GM18526 (cell line): ENCODE data around the gene HCN4.

Experiments
- POLR2A ChIP-seq: IDR thresholded peaks from 3 replicates; pipeline ENCODE4 v1.6.1; 2011; ENCODE audit not compliant: insufficient read length; ENCODE audit errors: extremely low read depth

The HCN4 gene

DNA sequence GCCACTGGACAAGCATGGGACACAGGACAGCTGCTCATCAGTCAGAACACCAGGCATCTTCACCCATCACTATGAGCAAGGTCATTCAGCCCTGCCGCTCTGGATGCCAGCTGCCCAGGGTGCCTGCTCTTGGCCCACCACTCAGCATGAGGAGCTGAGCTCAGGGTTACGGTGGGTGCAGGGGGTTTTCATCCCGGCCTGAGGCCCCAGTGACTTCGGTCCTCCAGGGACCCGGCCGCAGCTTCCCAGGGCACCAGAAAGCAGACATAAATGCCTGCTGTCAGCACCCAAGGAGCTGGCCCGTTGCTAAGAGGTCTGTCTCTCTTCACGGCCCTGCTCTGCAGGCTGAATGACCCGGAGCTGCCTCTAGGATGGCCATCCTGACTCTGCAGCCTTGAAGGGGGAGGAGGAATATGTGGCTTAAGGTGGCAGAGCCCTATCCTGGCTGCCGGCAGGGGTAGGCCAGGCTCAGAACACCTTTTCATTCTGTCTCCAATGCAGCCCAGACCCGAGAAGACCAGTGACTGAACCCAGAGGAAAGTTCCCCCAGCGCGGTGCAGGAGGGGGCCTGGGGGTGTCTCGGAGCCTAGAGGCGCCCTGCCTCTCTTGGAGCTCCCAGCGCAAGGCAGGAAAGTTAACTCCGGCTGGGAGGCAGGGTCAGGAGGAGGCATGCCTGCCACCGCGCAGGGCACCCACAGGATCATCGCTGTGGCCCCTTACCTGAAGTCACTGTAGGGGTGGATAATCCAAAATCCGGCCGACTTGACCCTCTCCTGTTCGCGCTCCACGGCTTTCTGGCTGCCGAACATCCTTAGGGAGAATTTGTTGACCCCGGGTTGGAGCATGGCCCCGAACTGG, 1.8 kb downstream of the HCN4 start:
- no peak for TF ChIP-seq POLR2A

GRCh38 chr15:73364070-73364469, 4.7 kb downstream of the HCN4 start:
- no peak for TF ChIP-seq POLR2A

DNA sequence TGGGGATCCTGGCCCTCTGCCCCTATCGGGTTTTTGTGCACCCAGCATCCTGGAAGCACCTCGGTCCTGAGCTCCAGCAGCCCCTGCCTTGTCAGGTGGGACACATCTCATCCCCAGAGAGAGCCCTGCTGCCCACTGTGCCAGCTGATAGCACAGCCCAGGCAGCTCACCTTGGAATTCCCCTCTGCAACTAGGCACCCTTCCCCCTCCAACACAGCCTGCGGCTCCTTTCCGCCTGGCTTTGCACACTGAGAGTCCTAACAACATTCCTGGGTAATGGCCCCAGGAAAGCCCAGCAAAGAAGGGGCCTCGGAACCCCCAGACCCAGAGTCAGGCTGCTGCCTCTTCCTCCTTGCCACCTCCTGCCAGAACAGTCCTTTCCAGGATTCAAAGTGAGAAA, 5.9 kb downstream of the HCN4 start:
- no peak for TF ChIP-seq POLR2A

- no peak for TF ChIP-seq POLR2A
These were observed 7.4 kb downstream of the HCN4 start for GRCh38 chr15:73361337-73361736.

DNA sequence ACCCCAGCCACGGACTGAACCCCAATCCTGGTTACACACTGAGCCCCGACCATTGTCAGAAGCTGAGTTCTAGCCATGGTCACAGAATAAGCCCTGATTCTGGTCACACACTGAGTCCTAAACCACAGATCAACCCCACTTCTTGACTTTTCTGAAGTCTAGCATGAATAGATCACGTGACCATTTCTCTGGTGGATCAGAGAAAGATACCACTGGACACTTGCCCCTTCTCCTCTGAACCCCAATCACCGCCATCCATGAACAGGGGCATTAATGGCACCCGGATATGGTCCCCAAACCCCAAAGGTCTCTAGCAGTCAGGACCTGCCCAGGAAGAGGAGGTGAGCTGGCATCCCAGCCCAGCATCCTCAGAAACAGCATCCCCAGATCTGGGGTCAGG, 9.1 kb downstream of the HCN4 start:
- TF ChIP-seq POLR2A: no peak

DNA sequence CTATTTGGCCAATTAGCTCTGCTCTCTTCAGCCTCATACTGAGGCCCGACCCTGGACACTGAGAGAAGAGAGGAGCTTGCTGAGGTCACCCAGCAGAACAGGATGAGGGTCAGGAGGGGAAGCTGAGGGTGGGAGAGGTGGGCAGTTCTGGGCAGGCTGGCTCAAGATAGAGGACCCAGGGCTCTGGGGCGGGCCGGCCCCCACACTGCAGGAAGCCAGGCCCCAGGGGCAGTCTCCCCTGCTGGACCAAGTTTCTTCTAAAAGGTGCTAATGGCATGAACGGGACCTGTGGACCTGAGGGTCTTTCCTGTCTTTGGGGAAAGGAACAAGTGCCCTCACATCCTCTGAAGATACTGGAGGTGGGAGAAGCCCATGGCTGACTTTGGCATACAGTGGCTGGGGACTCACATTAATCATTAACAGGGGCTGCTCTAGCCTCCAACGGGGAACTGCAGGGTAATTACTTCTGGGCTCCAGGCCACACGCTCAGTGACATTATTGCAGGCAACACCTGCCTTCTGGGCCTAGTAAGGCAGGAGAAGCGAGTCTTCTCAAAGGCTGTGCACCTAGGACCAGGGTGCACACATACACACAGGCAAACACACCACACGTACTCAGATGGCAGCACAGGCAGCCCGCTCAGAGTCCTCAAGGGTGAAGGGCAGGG, 10.6 kb downstream of the HCN4 start:
- TF ChIP-seq POLR2A: no peak

GRCh38 chr15:73355612-73356265, 13.0 kb downstream of the HCN4 start:
- TF ChIP-seq POLR2A: no peak

DNA sequence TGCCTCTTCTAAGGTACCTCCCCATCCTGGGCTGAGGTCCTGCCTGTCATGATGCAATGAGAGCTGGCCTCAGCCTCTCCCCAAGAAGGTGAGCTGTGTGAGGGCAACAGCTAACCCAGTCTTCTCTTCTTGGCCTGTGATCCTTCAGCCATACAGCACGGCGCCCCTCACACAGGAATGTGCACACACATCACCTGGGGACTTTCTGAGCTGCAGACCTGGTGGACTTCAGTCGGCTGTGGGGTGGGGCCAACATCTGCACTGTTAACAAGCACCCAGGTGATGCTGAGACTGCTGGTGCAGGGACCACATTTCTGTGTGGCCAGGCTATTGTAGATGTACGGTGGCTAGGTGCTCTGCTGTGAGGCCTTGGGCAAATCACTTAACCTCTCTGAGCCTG, 14.5 kb downstream of the HCN4 start:
- TF ChIP-seq POLR2A: no peak

DNA sequence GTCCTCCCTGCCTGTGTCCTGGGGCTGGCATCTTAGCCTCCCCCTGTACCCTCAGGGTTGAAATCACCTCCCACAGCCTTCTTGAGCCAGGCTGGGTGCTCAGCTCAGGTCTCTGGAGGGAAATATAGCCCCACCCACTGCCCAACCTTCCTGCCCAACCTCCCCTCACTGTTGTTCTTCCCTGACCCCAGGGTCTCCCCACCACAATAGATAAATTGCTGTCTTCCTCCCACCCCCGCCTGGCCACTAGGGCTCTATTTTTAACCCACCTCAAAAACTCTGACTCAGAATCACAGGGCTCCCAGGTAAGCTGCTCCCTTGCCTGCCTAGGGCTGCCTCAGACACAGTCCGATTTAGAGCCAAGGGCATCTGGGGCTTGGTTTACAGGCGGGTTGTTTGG, 15.0 kb downstream of the HCN4 start:
- no peak for TF ChIP-seq POLR2A

GRCh38 chr15:73352082-73352481, 16.7 kb downstream of the HCN4 start:
- no peak for TF ChIP-seq POLR2A

DNA sequence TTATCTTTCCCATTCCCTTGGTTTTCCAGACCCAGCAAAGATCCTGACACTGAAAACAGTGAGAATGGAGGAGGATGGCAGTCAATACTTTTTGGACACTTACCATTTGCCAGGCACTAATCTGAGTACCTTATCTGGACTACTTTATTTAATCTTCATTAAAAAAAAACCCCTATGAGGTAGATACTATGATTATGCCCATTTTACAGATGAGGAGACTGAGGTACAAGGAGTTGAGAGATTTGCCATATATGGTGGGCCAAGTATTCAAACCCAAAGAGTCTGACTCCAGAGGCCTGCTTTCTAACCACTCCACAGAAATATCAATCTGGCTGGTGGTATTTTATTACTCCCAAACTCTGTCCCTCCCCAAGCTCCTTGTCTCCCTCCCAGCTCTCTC, 19.6 kb downstream of the HCN4 start:
- no peak for TF ChIP-seq POLR2A

DNA sequence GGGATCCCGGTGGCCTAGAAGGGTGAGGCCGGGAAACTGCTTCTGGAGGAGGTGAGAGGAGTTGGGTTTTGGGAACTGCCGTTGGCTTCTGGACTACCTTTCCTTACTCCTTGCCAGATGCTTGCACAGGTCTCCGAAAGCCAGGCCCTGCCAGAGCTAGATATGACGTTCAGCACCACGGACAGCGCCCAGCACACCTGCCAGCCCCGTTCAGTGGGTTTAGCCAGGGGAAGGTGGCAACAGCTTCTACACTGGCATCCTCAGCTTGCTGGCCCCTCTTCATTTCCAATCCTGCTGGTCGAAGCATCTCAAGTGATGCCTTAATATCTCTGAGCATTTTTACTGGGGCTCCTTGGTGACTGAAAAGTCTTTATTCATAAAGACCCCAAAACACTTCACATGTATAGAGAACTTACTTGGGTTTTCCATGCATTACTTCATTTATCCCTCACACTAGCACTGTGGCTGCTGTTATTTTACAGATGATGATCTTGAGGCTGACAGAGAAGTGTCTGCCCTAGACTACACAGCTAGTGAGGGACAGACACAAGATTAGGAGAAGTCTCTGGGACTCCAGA, 21.9 kb downstream of the HCN4 start:
- no peak for TF ChIP-seq POLR2A

DNA sequence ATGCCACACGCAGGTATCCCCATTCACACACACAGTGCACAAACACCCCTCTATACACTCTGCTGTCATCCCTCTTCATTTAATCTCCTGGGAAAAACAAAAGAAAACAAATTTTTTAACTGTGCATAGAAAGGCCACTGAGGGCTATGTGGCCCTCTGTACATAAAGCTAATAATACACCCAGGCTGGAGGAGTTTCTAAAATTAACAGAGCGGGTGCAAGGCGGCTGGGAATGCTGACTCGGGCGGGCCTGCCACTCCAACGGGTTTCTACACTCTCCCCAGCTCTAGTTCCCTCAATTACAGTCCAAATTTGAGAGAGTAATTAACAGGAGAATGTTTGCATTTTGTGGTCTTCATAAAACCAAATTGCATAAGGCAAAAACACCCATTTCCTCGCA, 23.1 kb downstream of the HCN4 start:
- TF ChIP-seq POLR2A: no peak

GRCh38 chr15:73344056-73344455, 24.7 kb downstream of the HCN4 start:
- no peak for TF ChIP-seq POLR2A

- no peak for TF ChIP-seq POLR2A
These were observed 26.7 kb downstream of the HCN4 start for GRCh38 chr15:73341886-73342600.
